Pancreas (tissue), 10 donors: ENCODE data around the gene LYRM2. TPM values are rescaled to one million over a fixed set of nuclear protein-coding genes. Genes with fewer than 3 reads are reported as not detected.

Experiments
- ATAC-seq, 4 donors: fragments of 200-7000 bp; cut with Tn5 transposase; one replicate each; pipeline versions ENCODE4 v1.8.0 to v1.9.1; 2020; ENCODE audit warnings: mild to moderate bottlenecking in 4 of 4, moderate library complexity in 4 of 4
- DNase-seq, 6 donors: peaks; one replicate each; pipeline ENCODE4 v3.0.0-alpha.2; 2020
- FAIRE-seq: peaks from 2 replicates; lab custom pipeline; 2012; peaks lifted over from hg19 to GRCh38; lab: Jason Lieb, UNC
- H3K27ac ChIP-seq, 4 donors: fragments of 200-600 bp; sonication (generic); 1 replicate in 3 of 4; 2 replicates in 1 of 4; pipeline versions ENCODE4 v1.5.0 to v1.8.0; 2020
- H3K27me3 ChIP-seq, 4 donors: fragments of 200-600 bp; one replicate each; pipeline ENCODE4 v1.8.0; 2021
- H3K36me3 ChIP-seq, 3 donors: fragments of 200-600 bp; sonication (generic) in 1 of 3; one replicate each; pipeline versions ENCODE4 v1.5.0 to v1.8.0; 2020 to 2021
- H3K4me1 ChIP-seq, 3 donors: fragments of 200-600 bp; one replicate each; pipeline ENCODE4 v1.8.0; 2021
- H3K4me3 ChIP-seq, 4 donors: fragments of 200-600 bp; sonication (generic) in 2 of 4; one replicate each; pipeline versions ENCODE4 v1.5.0 to v1.8.0; 2020 to 2021
- H3K9me3 ChIP-seq, 4 donors: fragments of 200-600 bp; one replicate each; pipeline ENCODE4 v1.8.0; 2021
- CTCF ChIP-seq, 4 donors: fragments of 200-600 bp; sonication (generic) in 3 of 4; IDR thresholded peaks; one replicate each; pipeline versions ENCODE4 v1.5.0 to v1.8.0; 2021; ENCODE audit warnings: antibody characterized with exemption in 4 of 4
- WGBS, 2 donors: extraction: QIAGEN DNeasy Blood & Tissue Kit; methylation state at CpG; one replicate each; pipeline ENCODE4 v1.1.7; 2013; 5-methylcytosine and 5-hydroxymethylcytosine counted together
- intact Hi-C, 3 donors: fragments of 100-400 bp; cut with DNase I; formaldehyde crosslinking; loops; one replicate each; pipeline versions ENCODE4 v1.11.1 to v1.14.2; 2022
- polyA plus RNA-seq, 2 donors: library from polyadenylated mRNA; stranded (reverse); fragments of 200-250 nt; gene quantifications; one replicate each; pipeline ENCODE4 v1.2.3, GENCODE V29; 2013
- total RNA-seq, 6 donors: library from RNA; stranded (reverse); fragmentation: NEBNext Ultra II Directional in 4 of 6; extraction: Animal tissue kit (Norgen Biotek cat#: 25700) in 4 of 6; gene quantifications; one replicate each; pipeline versions ENCODE4 v1.2.1 to v1.2.4, GENCODE V29; 2021 to 2023
- donor health status: healthy with polysubstance abuse.
- donor health status: DM: no; HTN: no; CAD: no; lungs with moderate emphysema.
- donor health status: DM: no; HTN: no; CAD: no.
- donor health status: control.
- donor health status: control.
- donor health status: Bipolar disorder and iron deficiency.
- donor health status: DM: yes; HTN: yes; CAD: no.
- donor health status: DM: no; HTN: no; CAD: no.
- donor health status: DM: no; HTN: no; CAD: no.
- donor health status: DM: yes; HTN: yes; CAD: no.

The LYRM2 gene
- total and polyA plus RNA-seq, 8 donors, result 6.5 to 17.6 (median 15.7) TPM

GRCh38 chr6:89667872-89668556 lies 29.5 kb upstream of the LYRM2 start:
- intact Hi-C loops, result no loop called here
- no peaks in the 10 kb centered on the region for H3K9me3 ChIP-seq
- DNase-seq, result no peak
- no peak for ATAC-seq
- 88 to 92% methylated on average over 5 of the region's 5 CpGs for WGBS, 2 donors
- H3K4me1 ChIP-seq, result no peaks in the 10 kb centered on the region
- H3K27me3 ChIP-seq, result no peaks in the 10 kb centered on the region
- no peak for FAIRE-seq
- H3K36me3 ChIP-seq, result peaks cover 4 to 46% (median 23%) of the 10 kb centered on the region in 3 donors
- H3K4me3 ChIP-seq, result no peak overlapping the region
- no peak for TF ChIP-seq CTCF (IDR thresholded peaks at IDR 0.05)
- H3K27ac ChIP-seq, result no peak overlapping the region

- no peak for TF ChIP-seq CTCF (IDR thresholded peaks at IDR 0.05)
- intact Hi-C loops, result no loop called here
Observed at GRCh38 chr6:89662659-89663223, 24.2 kb upstream of the LYRM2 start.

GRCh38 chr6:89661559-89661958 lies 23.0 kb upstream of the LYRM2 start:
- Histone ChIP-seq H3K4me3 (no peak overlapping the region), H3K9me3 (no peaks in the 10 kb centered on the region), H3K27me3 (no peaks in the 10 kb centered on the region), H3K36me3 (peaks cover 0 to 58% (median 14%) of the 10 kb centered on the region in 3 donors), H3K4me1 (no peaks in the 10 kb centered on the region), H3K27ac (no peak overlapping the region)
- FAIRE-seq (no peak), ATAC-seq (no peak), DNase-seq (no peak)
- no peak for TF ChIP-seq CTCF (IDR thresholded peaks at IDR 0.05)
- 48 to 59% methylated on average over 1 of the region's 1 CpG for WGBS, 2 donors
- intact Hi-C loops, result no loop called here

More at GRCh38 chr6:89662659-89663223, 24.2 kb upstream of the LYRM2 start:
- Histone ChIP-seq H3K27ac (no peak overlapping the region), H3K27me3 (no peaks in the 10 kb centered on the region), H3K4me1 (no peaks in the 10 kb centered on the region), H3K4me3 (no peak overlapping the region), H3K9me3 (no peaks in the 10 kb centered on the region), H3K36me3 (peaks cover 4 to 51% (median 14%) of the 10 kb centered on the region in 3 donors)
- FAIRE-seq (no peak), ATAC-seq (no peak), DNase-seq (no peak)
- WGBS, 2 donors, result 96 to 97% methylated on average over 4 of the region's 4 CpGs

- ATAC-seq, result no peak
- H3K36me3 ChIP-seq, result peaks cover 0 to 61% (median 17%) of the 10 kb centered on the region in 3 donors
- H3K27me3 ChIP-seq, result no peaks in the 10 kb centered on the region
- no peaks in the 10 kb centered on the region for H3K4me1 ChIP-seq
- TF ChIP-seq CTCF (IDR thresholded peaks at IDR 0.05), result no peak
- intact Hi-C loops, result no loop called here
- H3K9me3 ChIP-seq, result no peaks in the 10 kb centered on the region
- no peak for FAIRE-seq
- no peak overlapping the region for H3K4me3 ChIP-seq
- no peak for DNase-seq
- WGBS, 2 donors, result 88 to 89% methylated on average over 4 of the region's 4 CpGs
- no peak overlapping the region for H3K27ac ChIP-seq
Observed at GRCh38 chr6:89660981-89661380, 22.4 kb upstream of the LYRM2 start.
